HepG2 (cell line): ENCODE data around the gene PGGT1B. TPM values are rescaled to one million over a fixed set of nuclear protein-coding genes. Genes with fewer than 3 reads are reported as not detected.

Experiments
- ATM ChIP-seq: fragments of 450-650 bp; IDR thresholded peaks from 2 replicates; pipeline ENCODE4 v1.7.1; 2017; ENCODE audit warnings: mild to moderate bottlenecking, borderline replicate concordance
- CBFB ChIP-seq: sonication (generic); formaldehyde crosslinking; IDR thresholded peaks from 2 replicates; pipeline ENCODE4 v1.4.0; 2020; ENCODE audit warnings: missing genetic modification reagents
- DR1 ChIP-seq: sonication (generic); formaldehyde crosslinking; IDR thresholded peaks from 2 replicates; pipeline ENCODE4 v1.8.0; 2021; ENCODE audit warnings: mild to moderate bottlenecking, missing genetic modification reagents, inconsistent platforms
- GFI1 ChIP-seq: sonication (generic); formaldehyde crosslinking; IDR thresholded peaks from 2 replicates; pipeline ENCODE4 v1.5.0; 2020; ENCODE audit warnings: missing genetic modification reagents, mild to moderate bottlenecking, borderline replicate concordance
- IRX3 ChIP-seq: sonication (generic); formaldehyde crosslinking; IDR thresholded peaks from 2 replicates; pipeline ENCODE4 v1.8.1; 2023; ENCODE audit warnings: mild to moderate bottlenecking, low read depth, missing genetic modification reagents, borderline replicate concordance
- LCORL ChIP-seq, 2 experiments: fragments of 450-650 bp in 1 of 2; sonication (generic) in 1 of 2; formaldehyde crosslinking in 1 of 2; IDR thresholded peaks; 2 replicates each; pipeline versions ENCODE4 v1.5.0 to v1.6.1; 2017 to 2020; ENCODE audit warnings: antibody characterized with exemption in 1 of 2, missing genetic modification reagents in 1 of 2
- NFKB2 ChIP-seq: sonication (generic); formaldehyde crosslinking; IDR thresholded peaks from 2 replicates; pipeline ENCODE4 v1.4.0; 2020; ENCODE audit warnings: missing genetic modification reagents, borderline replicate concordance
- RAD21 ChIP-seq: fragments of 450-650 bp; formaldehyde crosslinking; IDR thresholded peaks from 2 replicates; pipeline ENCODE4 v1.5.0; 2020; ENCODE audit warnings: mild to moderate bottlenecking
- TCF12 ChIP-seq, 2 experiments: fragments of 450-650 bp in 1 of 2; sonication (generic) in 1 of 2; formaldehyde crosslinking in 1 of 2; IDR thresholded peaks; 2 replicates each; pipeline versions ENCODE4 v1.6.1 to v1.8.0; 2017 to 2022; ENCODE audit warnings: antibody characterized with exemption in 1 of 2, mild to moderate bottlenecking in 1 of 2, missing genetic modification reagents in 1 of 2, moderate library complexity in 1 of 2
- THAP9 ChIP-seq: sonication (generic); formaldehyde crosslinking; IDR thresholded peaks from 2 replicates; pipeline ENCODE4; 2020; ENCODE audit warnings: missing genetic modification reagents, mild to moderate bottlenecking, borderline replicate concordance
- ZBTB2 ChIP-seq: sonication (generic); formaldehyde crosslinking; IDR thresholded peaks from 2 replicates; pipeline ENCODE4 v1.8.0; 2022; ENCODE audit warnings: low read depth, missing genetic modification reagents
- ZBTB20 ChIP-seq: sonication (generic); formaldehyde crosslinking; IDR thresholded peaks from 2 replicates; pipeline ENCODE4 v1.8.1; 2023; ENCODE audit warnings: missing genetic modification reagents, low read depth, mild to moderate bottlenecking, borderline replicate concordance
- ZNF335 ChIP-seq: sonication (generic); formaldehyde crosslinking; IDR thresholded peaks from 2 replicates; pipeline ENCODE4 v1.4.0; 2020; ENCODE audit warnings: missing genetic modification reagents
- ZNF639 ChIP-seq: conservative IDR thresholded peaks from 2 replicates; pipeline ENCODE4 v1.6.1; 2018; ENCODE audit warnings: missing genetic modification reagents
- ZNF7 ChIP-seq: IDR thresholded peaks from 2 replicates; pipeline ENCODE4 v1.6.1; 2016; ENCODE audit warnings: missing biosample characterization, missing genetic modification reagents
- ZNF75D ChIP-seq: sonication (generic); formaldehyde crosslinking; IDR thresholded peaks from 2 replicates; pipeline ENCODE4 v1.8.1; 2023; ENCODE audit warnings: missing genetic modification reagents, mild to moderate bottlenecking, borderline replicate concordance
- polyA plus RNA-seq, 8 experiments: library from polyadenylated mRNA; depleted of rRNA in 3 of 8; stranded (reverse) in 7 of 8; unstranded in 1 of 8; fragments of >200 nt; fragmentation: Illumina TruSeq in 4 of 8; extraction: Trizol in 4 of 8; gene quantifications; 2 replicates each; pipeline versions ENCODE4 v1.2.1 to v1.2.3, GENCODE V29; 2011 to 2016; ENCODE audit warnings: low read depth in 4 of 8, missing spikeins in 1 of 8, mixed read lengths in 1 of 8; ENCODE audit not compliant: insufficient read depth in 1 of 8
- total RNA-seq, 5 experiments: library from RNA; depleted of rRNA; stranded (reverse); fragments of >200 nt; fragmentation: Illumina TruSeq; extraction: Trizol; gene quantifications; 2 replicates each; pipeline ENCODE4 v1.2.3, GENCODE V29; 2016; ENCODE audit warnings: low read depth in 1 of 5
- TF ChIP-seq, protein P1 (sequence below): sonication (generic); formaldehyde crosslinking; IDR thresholded peaks from 2 replicates; pipeline ENCODE4 v1.5.0; 2020; ENCODE audit warnings: mild to moderate bottlenecking, missing genetic modification reagents, borderline replicate concordance
- TF ChIP-seq, protein P2 (sequence below): sonication (generic); formaldehyde crosslinking; IDR thresholded peaks from 2 replicates; pipeline ENCODE4 v1.9.0; 2021; ENCODE audit warnings: missing genetic modification reagents, borderline replicate concordance

Gene PGGT1B
- total and polyA plus RNA-seq, 2 of the 13 experiments (the other 11 are each of a cell fraction or from before 2014, with no cell fraction given), result 2.4 to 42.7 TPM

DNA sequence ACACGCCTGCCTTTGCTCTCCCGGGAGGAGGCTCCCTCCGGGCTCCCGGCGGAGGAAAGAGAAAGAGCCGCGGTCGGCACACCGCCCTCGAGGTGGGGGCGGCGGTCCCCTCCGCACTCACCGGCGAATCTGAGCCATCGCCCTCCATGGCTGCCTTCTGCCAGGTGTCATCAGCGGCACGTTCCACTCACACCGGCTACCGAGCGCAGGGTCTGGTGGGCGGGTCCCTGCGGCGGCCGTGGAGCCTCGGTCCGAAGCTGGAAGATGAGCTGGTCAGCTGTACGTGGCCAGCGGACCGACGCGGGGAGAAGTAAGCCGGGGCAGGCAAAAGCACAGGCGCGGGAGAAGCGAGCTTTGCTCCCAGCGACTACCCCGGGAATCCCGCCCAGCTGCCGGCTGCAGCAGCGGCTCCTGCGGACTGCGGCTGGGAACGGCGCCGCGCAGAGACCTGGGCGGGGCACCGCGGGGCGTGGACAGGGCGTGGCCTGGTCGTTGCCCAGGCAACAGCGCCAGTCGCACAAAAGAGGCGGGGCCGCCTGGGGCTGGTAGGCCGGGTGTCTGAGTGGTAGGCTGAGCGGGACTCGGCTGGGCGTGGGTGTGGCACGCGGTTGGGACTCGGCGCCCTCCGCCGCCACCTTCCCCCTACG, 93.1 kb downstream of the PGGT1B start, which contains the start of gene TRIM36 (continued):
- TF ChIP-seq, protein P1, sequence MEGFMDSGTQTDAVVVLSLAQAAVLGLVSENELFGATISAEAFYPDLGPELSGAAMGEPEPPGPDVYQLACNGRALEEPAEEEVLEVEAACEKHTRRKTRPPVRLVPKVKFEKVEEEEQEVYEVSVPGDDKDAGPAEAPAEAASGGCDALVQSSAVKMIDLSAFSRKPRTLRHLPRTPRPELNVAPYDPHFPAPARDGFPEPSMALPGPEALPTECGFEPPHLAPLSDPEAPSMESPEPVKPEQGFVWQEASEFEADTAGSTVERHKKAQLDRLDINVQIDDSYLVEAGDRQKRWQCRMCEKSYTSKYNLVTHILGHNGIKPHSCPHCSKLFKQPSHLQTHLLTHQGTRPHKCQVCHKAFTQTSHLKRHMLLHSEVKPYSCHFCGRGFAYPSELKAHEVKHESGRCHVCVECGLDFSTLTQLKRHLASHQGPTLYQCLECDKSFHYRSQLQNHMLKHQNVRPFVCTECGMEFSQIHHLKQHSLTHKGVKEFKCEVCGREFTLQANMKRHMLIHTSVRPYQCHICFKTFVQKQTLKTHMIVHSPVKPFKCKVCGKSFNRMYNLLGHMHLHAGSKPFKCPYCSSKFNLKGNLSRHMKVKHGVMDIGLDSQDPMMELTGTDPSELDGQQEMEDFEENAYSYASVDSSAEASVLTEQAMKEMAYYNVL (CRISPR knock-in tag), result no peak; the same call in 1 of the 2 replicates
- peak; percentile 23; the same call in 1 of the 2 replicates for TF ChIP-seq CBFB (CRISPR knock-in tag)
- no peak for TF ChIP-seq ZBTB2 (CRISPR knock-in tag)
- peak; percentile 67; the same call in 1 of the 2 replicates for TF ChIP-seq GFI1 (CRISPR knock-in tag)
- TF ChIP-seq ZNF335, result peak; percentile 44; the same call in 1 of the 2 replicates
- TF ChIP-seq ZBTB20, result peak; percentile 43; the same call in 1 of the 2 replicates
- TF ChIP-seq, protein P2, sequence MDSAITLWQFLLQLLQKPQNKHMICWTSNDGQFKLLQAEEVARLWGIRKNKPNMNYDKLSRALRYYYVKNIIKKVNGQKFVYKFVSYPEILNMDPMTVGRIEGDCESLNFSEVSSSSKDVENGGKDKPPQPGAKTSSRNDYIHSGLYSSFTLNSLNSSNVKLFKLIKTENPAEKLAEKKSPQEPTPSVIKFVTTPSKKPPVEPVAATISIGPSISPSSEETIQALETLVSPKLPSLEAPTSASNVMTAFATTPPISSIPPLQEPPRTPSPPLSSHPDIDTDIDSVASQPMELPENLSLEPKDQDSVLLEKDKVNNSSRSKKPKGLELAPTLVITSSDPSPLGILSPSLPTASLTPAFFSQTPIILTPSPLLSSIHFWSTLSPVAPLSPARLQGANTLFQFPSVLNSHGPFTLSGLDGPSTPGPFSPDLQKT (CRISPR knock-in tag), result no peak
- TF ChIP-seq NFKB2 (CRISPR knock-in tag), result peak; percentile 62; the same call in 1 of the 2 replicates
- no peak for TF ChIP-seq ZNF639
- TF ChIP-seq TCF12 (IDR thresholded peaks at IDR 0.05), result no peak
- no peak; the same call in 1 of the 2 replicates for TF ChIP-seq TCF12 (CRISPR knock-in tag; IDR thresholded peaks at IDR 0.05)
- TF ChIP-seq RAD21 (CRISPR knock-in tag), result peak; percentile 34; the same call in 1 of the 2 replicates
- no peak for TF ChIP-seq ZNF7 (CRISPR knock-in tag)
- peak; percentile 29; the same call in 1 of the 2 replicates for TF ChIP-seq DR1 (CRISPR knock-in tag)
- TF ChIP-seq ATM, result no peak
- no peak for TF ChIP-seq ZNF75D (CRISPR knock-in tag)
- TF ChIP-seq IRX3 (CRISPR knock-in tag), result 0 out of 2 replicates have a peak, but pooled peaks have one; percentile 55
- TF ChIP-seq LCORL (IDR thresholded peaks at IDR 0.05), result no peak
- peak; percentile 81 for TF ChIP-seq LCORL (CRISPR knock-in tag; IDR thresholded peaks at IDR 0.05)
- no peak for TF ChIP-seq THAP9 (CRISPR knock-in tag)
